RWPE2 (cell line): Measurements from ENCODE around the gene WFIKKN1.

ENCODE experiments used
- ATAC-seq: fragments of 200-7000 bp; cut with Tn5 transposase; 3 replicates; pipeline ENCODE4 v1.9.1; 2021; ENCODE audit warnings: low read depth
- DNase-seq: peaks from one replicate; pipeline ENCODE4 v3.0.0-alpha.2; 2020; ENCODE audit warnings: low spot score
- H3K27ac ChIP-seq: fragments of 450-650 bp; 2 replicates; pipeline ENCODE4 v1.5.1; 2017; ENCODE audit warnings: mild to moderate bottlenecking; ENCODE audit not compliant: poor library complexity, severe bottlenecking
- H3K27me3 ChIP-seq: fragments of 250-450 bp; sonication (Bioruptor Pico); 2 replicates; pipeline ENCODE4 v1.5.1; 2021; ENCODE audit warnings: mild to moderate bottlenecking, moderate library complexity; ENCODE audit not compliant: insufficient read depth, poor library complexity, severe bottlenecking
- H3K36me3 ChIP-seq: fragments of 250-450 bp; sonication (Bioruptor Pico); 2 replicates; pipeline ENCODE4 v1.5.1; 2020; ENCODE audit warnings: low read depth, mild to moderate bottlenecking, moderate library complexity
- H3K4me1 ChIP-seq: fragments of 250-450 bp; sonication (Bioruptor Pico); 2 replicates; pipeline ENCODE4 v1.5.1; 2021; ENCODE audit warnings: mild to moderate bottlenecking, moderate library complexity; ENCODE audit not compliant: insufficient read depth, poor library complexity, severe bottlenecking
- H3K4me3 ChIP-seq: fragments of 250-450 bp; sonication (Bioruptor Pico); 2 replicates; pipeline ENCODE4 v1.5.1; 2021; ENCODE audit warnings: mild to moderate bottlenecking, moderate library complexity; ENCODE audit not compliant: severe bottlenecking
- H3K9me3 ChIP-seq: fragments of 250-450 bp; sonication (Bioruptor Pico); 2 replicates; pipeline ENCODE4 v1.5.1; 2021; ENCODE audit warnings: mild to moderate bottlenecking, moderate library complexity; ENCODE audit not compliant: severe bottlenecking
- CTCF ChIP-seq: fragments of 450-650 bp; IDR thresholded peaks from one replicate; pipeline ENCODE4 v1.5.1; 2017; ENCODE audit warnings: mild to moderate bottlenecking, moderate library complexity; ENCODE audit not compliant: poor library complexity, severe bottlenecking

The WFIKKN1 gene

DNA sequence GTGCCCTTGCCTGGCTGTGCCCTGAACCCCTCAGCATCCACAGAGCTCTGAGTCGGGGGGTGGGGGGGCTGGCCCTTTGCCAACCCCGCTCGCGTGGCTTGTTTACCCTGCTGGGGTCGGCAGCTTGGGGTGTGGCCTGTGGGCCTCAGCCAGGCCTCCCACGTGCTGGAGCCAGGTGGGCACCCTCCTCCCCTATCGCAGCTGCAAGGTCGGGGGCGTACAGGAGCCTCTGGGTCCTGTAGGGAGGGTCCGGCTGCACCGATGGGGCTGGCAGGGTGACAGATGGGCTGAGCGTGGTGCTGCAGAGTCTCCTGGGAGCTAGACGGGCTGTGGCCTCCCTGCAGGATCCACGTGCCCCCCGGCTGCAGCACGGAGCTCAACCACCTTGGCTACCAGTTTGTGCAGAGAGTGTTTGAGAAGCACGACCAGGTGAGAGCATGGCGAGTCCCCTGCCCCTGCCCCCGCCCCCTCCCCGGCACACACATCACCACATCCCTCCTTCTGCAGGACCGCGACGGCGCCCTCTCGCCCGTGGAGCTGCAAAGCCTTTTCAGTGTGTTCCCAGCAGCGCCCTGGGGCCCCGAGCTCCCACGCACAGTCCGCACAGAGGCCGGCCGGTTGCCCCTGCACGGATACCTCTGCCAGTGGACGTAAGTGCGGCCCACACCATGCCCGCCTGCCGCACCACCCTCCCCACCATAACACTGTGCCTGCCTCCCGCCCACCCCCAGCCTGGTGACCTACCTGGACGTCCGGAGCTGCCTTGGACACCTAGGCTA, 40.8 kb downstream of the WFIKKN1 start:
- no peak for DNase-seq
- H3K27me3 ChIP-seq = no peaks in the 10 kb centered on the region
- ATAC-seq = no peak
- peaks cover 46% of the 10 kb centered on the region for H3K36me3 ChIP-seq
- H3K4me1 ChIP-seq = peaks cover 3% of the 10 kb centered on the region
- no peak overlapping the region for H3K27ac ChIP-seq
- no peaks in the 10 kb centered on the region for H3K9me3 ChIP-seq
- H3K4me3 ChIP-seq = no peak overlapping the region
- TF ChIP-seq CTCF = no peak

GRCh38 chr16:672371-672770, 41.6 kb downstream of the WFIKKN1 start:
- TF ChIP-seq CTCF = no peak
- Histone ChIP-seq H3K27me3 (no peaks in the 10 kb centered on the region), H3K4me3 (no peak overlapping the region), H3K27ac (no peak overlapping the region), H3K4me1 (peaks cover 6% of the 10 kb centered on the region), H3K36me3 (peaks cover 46% of the 10 kb centered on the region), H3K9me3 (no peaks in the 10 kb centered on the region)
- ATAC-seq (no peak), DNase-seq (no peak)

DNA sequence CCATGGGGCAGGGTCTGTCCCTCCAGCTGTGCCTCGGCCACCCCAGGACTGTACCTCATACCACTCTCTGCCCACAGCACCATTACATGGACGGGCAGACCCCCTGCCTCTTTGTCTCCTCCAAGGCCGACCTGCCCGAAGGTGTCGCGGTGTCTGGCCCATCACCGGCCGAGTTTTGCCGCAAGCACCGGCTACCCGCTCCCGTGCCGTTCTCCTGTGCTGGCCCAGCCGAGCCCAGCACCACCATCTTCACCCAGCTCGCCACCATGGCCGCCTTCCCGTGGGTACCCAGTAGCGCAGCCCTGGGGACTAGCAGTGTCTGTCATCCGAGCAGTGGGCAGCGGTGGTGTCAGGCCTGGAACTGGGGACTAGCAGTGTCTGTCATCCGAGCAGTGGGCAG, 42.1 kb downstream of the WFIKKN1 start:
- no peaks in the 10 kb centered on the region for H3K27me3 ChIP-seq
- H3K27ac ChIP-seq = peak overlapping the region; percentile 12
- no peak overlapping the region for H3K4me3 ChIP-seq
- ATAC-seq = no peak
- peaks cover 46% of the 10 kb centered on the region for H3K36me3 ChIP-seq
- H3K4me1 ChIP-seq = peaks cover 6% of the 10 kb centered on the region
- DNase-seq = no peak
- TF ChIP-seq CTCF = no peak
- no peaks in the 10 kb centered on the region for H3K9me3 ChIP-seq

DNA sequence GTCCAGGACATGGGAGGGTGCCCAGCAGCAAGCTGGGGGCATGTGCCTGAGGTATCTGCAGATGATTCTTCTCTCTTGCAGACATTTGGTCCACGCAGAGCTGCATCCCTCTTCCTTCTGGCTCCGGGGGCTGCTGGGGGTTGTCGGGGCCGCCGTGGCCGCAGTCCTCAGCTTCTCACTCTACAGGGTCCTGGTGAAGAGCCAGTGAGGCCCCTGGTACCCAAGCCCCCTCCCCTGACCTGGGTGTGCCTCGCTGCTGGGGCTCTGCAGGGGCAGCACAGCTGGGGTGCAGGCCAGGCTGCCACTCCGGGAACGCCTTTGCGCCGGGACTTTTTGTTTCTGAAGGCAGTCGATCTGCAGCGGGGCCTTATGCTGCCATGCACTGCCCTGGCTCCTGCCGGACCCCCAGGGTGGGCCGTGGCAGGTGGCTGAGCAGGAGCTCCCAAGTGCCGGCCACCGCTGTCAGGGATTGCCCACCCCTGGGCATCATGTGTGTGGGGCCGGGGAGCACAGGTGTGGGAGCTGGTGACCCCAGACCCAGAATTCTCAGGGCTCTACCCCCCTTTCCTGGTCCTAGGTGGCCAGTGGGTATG, 42.7 kb downstream of the WFIKKN1 start:
- ATAC-seq (no peak), DNase-seq (no peak)
- Histone ChIP-seq H3K4me3 (no peak overlapping the region), H3K27ac (peak overlapping the region; percentile 12), H3K9me3 (no peaks in the 10 kb centered on the region), H3K27me3 (no peaks in the 10 kb centered on the region), H3K4me1 (peaks cover 6% of the 10 kb centered on the region), H3K36me3 (peaks cover 46% of the 10 kb centered on the region)
- no peak for TF ChIP-seq CTCF
